DND-41 (cell line): ENCODE results near the gene HSPH1.

Experiments used
- ATAC-seq: fragments of 200-7000 bp; cut with Tn5 transposase; 3 replicates; pipeline ENCODE4 v1.9.1; 2021; ENCODE audit warnings: low read depth; ENCODE audit not compliant: insufficient read depth
- DNase-seq: peaks from one replicate; pipeline ENCODE4 v3.0.0-alpha.2; 2020
- H2AFZ ChIP-seq: 2 replicates; pipeline ENCODE4 v1.6.0; 2012; ENCODE audit warnings: low read depth, low read length
- H3K27ac ChIP-seq: 2 replicates; pipeline ENCODE4 v1.5.1; 2012; ENCODE audit warnings: low read length, inconsistent platforms
- H3K27me3 ChIP-seq: fragments of 200-600 bp; sonication (generic); 2 replicates; pipeline ENCODE4 v1.6.0; 2012; ENCODE audit warnings: low read length, mild to moderate bottlenecking, inconsistent platforms; ENCODE audit not compliant: insufficient read depth, poor library complexity
- H3K36me3 ChIP-seq: 2 replicates; pipeline ENCODE4 v1.5.1; 2012; ENCODE audit warnings: low read length, inconsistent platforms; ENCODE audit not compliant: insufficient read depth
- H3K4me1 ChIP-seq: 2 replicates; pipeline ENCODE4 v1.5.1; 2012; ENCODE audit warnings: mild to moderate bottlenecking, low read length; ENCODE audit not compliant: insufficient read depth
- H3K4me2 ChIP-seq: 2 replicates; pipeline ENCODE4 v1.6.0; 2012; ENCODE audit warnings: mild to moderate bottlenecking, moderate library complexity, low read length, inconsistent platforms; ENCODE audit not compliant: insufficient read depth
- H3K4me3 ChIP-seq, 2 experiments: fragments of 200-600 bp in 1 of 2; shearing (Covaris generic) in 1 of 2; 2 replicates each; pipeline ENCODE4 v1.5.1; 2012 to 2016; ENCODE audit warnings: inconsistent platforms in 2 of 2, low read length in 2 of 2, mild to moderate bottlenecking in 2 of 2, low read depth in 1 of 2, moderate library complexity in 1 of 2
- H3K79me2 ChIP-seq: 2 replicates; pipeline ENCODE4 v1.6.0; 2012; ENCODE audit warnings: low read length, inconsistent platforms; ENCODE audit not compliant: insufficient read depth
- H3K9ac ChIP-seq: 2 replicates; pipeline ENCODE4 v1.6.0; 2012; ENCODE audit warnings: low read depth, mild to moderate bottlenecking, inconsistent platforms, low read length, moderate library complexity
- H3K9me3 ChIP-seq: 2 replicates; pipeline ENCODE4 v1.5.1; 2012; ENCODE audit warnings: low read length, moderate library complexity, mild to moderate bottlenecking, inconsistent platforms; ENCODE audit not compliant: insufficient read depth, severe bottlenecking
- H4K20me1 ChIP-seq: 2 replicates; pipeline ENCODE4 v1.6.0; 2012; ENCODE audit warnings: low read length; ENCODE audit not compliant: insufficient read depth
- CTCF ChIP-seq: IDR thresholded peaks from 2 replicates; pipeline ENCODE4 v1.5.1; 2012; ENCODE audit warnings: borderline replicate concordance, low read length, moderate library complexity, mild to moderate bottlenecking; ENCODE audit not compliant: poor library complexity, severe bottlenecking; ENCODE audit errors: extremely low read depth
- EZH2 ChIP-seq: IDR thresholded peaks from 3 replicates; pipeline ENCODE4 v1.6.1; 2012; ENCODE audit warnings: borderline replicate concordance, low read depth, mild to moderate bottlenecking, moderate library complexity, low read length, inconsistent platforms; ENCODE audit not compliant: severe bottlenecking

Gene HSPH1

GRCh38 chr13:31096654-31097302, 64.9 kb downstream of the HSPH1 start:
- no peak overlapping the region for H3K4me2 ChIP-seq
- no peak overlapping the region for H3K27ac ChIP-seq
- no peak for DNase-seq

GRCh38 chr13:31094331-31095015, 67.2 kb downstream of the HSPH1 start:
- Histone ChIP-seq H3K4me3 (no peak overlapping the region), H3K36me3 (no peaks in the 10 kb centered on the region)

More at GRCh38 chr13:31096654-31097302, 64.9 kb downstream of the HSPH1 start:
- Histone ChIP-seq H3K4me1 (no peaks in the 10 kb centered on the region), H2AFZ (no peak overlapping the region), H3K9ac (no peak overlapping the region), H4K20me1 (no peaks in the 10 kb centered on the region), H3K9me3 (no peaks in the 10 kb centered on the region), H3K36me3 (no peaks in the 10 kb centered on the region), H3K79me2 (no peaks in the 10 kb centered on the region), H3K27me3 (peaks cover 14% of the 10 kb centered on the region), H3K4me3 (no peak overlapping the region)
- no peak for ATAC-seq
- TF ChIP-seq CTCF (no peak), EZH2 (no peak)

GRCh38 chr13:31093145-31093885, 68.4 kb downstream of the HSPH1 start:
- no peak for ATAC-seq

More at GRCh38 chr13:31094331-31095015, 67.2 kb downstream of the HSPH1 start:
- no peak for TF ChIP-seq CTCF
- Histone ChIP-seq H3K27me3 (peaks cover 4% of the 10 kb centered on the region), H2AFZ (no peak overlapping the region), H3K4me1 (no peaks in the 10 kb centered on the region), H4K20me1 (no peaks in the 10 kb centered on the region), H3K9me3 (no peaks in the 10 kb centered on the region), H3K9ac (no peak overlapping the region), H3K4me2 (no peak overlapping the region), H3K79me2 (no peaks in the 10 kb centered on the region), H3K27ac (no peak overlapping the region)
- ATAC-seq (no peak), DNase-seq (no peak)

More at GRCh38 chr13:31093145-31093885, 68.4 kb downstream of the HSPH1 start:
- TF ChIP-seq EZH2 (no peak), CTCF (no peak)
- Histone ChIP-seq H3K27ac (no peak overlapping the region), H3K4me1 (no peaks in the 10 kb centered on the region), H3K36me3 (no peaks in the 10 kb centered on the region), H3K9me3 (no peaks in the 10 kb centered on the region), H2AFZ (no peak overlapping the region), H3K27me3 (peaks cover 4% of the 10 kb centered on the region), H3K79me2 (no peaks in the 10 kb centered on the region), H3K4me2 (no peak overlapping the region), H3K9ac (no peak overlapping the region), H3K4me3 (no peak overlapping the region), H4K20me1 (no peaks in the 10 kb centered on the region)
- no peak for DNase-seq
